ENCODE results near the gene SCLY. TPM values are rescaled to one million over a fixed set of nuclear protein-coding genes. Genes with fewer than 3 reads are reported as not detected.

SCLY gene
- total RNA-seq, 1 experiment from 2014 or later = 28.7 TPM

- Histone ChIP-seq H2AFZ (ENCODE audit: low read depth, low read length, poor library complexity, severe bottlenecking) (no peak overlapping the region), H3K9me2 (ENCODE audit: insufficient read depth) (no peaks in the 10 kb centered on the region), H3K27ac (ENCODE audit: low read depth, low read length) (no peak overlapping the region), H3K4me1 (ENCODE audit: control insufficient read depth in 1 of 2, insufficient read depth in 2 of 2, low read length in 2 of 2) (peaks cover 7 to 31% of the 10 kb centered on the region in 2 experiments), H4K20me1 (ENCODE audit: insufficient read depth) (no peaks in the 10 kb centered on the region), H3K4me2 (ENCODE audit: low read length) (no peak overlapping the region), H3K27me3 (ENCODE audit: insufficient read depth, low read length) (no peaks in the 10 kb centered on the region), H3K79me2 (ENCODE audit: insufficient read depth, low read length) (no peaks in the 10 kb centered on the region), H3K9ac (ENCODE audit: low read length) (no peak overlapping the region), H3K9me3 (ENCODE audit: control insufficient read depth in 1 of 2, insufficient read depth in 1 of 2, low read depth in 1 of 2, low read length in 2 of 2) (no peaks in the 10 kb centered on the region), H3K36me3 (ENCODE audit: control insufficient read depth in 1 of 2, insufficient read depth in 2 of 2, low read length in 2 of 2) (no peaks in the 10 kb centered on the region), H3K4me3 (replicated peaks in 1 of 2; ENCODE audit: low read depth in 1 of 2, low read length in 2 of 2) (no peak overlapping the region)
- ChIA-PET POLR2A (no interaction called here), RAD21 (ENCODE audit: low non-redundant PET in 1 of 2, low total read pairs in 2 of 2, uncharacterized antibody in 2 of 2, unreplicated experiment in 2 of 2) (no interaction called here), CTCF (interaction anchor here (1.2 kb wide), 1 partner anchor 114 kb away, joined by 3 read pairs; no protein-coding TSS in a partner anchor)
- no peak for DNase-seq (ENCODE audit: low read depth, low spot score)
- intact Hi-C loops (cut with micrococcal nuclease) = no loop called here
- no TSS peak for BruUV-seq (replicated peaks)
- no peak for ATAC-seq
- TF ChIP-seq FOSL1 (IDR thresholded peaks at IDR 0.05; ENCODE audit: low read depth) = no peak
- TF ChIP-seq, protein P1, sequence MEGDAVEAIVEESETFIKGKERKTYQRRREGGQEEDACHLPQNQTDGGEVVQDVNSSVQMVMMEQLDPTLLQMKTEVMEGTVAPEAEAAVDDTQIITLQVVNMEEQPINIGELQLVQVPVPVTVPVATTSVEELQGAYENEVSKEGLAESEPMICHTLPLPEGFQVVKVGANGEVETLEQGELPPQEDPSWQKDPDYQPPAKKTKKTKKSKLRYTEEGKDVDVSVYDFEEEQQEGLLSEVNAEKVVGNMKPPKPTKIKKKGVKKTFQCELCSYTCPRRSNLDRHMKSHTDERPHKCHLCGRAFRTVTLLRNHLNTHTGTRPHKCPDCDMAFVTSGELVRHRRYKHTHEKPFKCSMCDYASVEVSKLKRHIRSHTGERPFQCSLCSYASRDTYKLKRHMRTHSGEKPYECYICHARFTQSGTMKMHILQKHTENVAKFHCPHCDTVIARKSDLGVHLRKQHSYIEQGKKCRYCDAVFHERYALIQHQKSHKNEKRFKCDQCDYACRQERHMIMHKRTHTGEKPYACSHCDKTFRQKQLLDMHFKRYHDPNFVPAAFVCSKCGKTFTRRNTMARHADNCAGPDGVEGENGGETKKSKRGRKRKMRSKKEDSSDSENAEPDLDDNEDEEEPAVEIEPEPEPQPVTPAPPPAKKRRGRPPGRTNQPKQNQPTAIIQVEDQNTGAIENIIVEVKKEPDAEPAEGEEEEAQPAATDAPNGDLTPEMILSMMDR (IDR thresholded peaks at IDR 0.05 in 2 of 3, conservative IDR thresholded peaks at IDR 0.05 in 1 of 3; ENCODE audit: borderline replicate concordance in 1 of 3, insufficient read depth in 1 of 3, low read depth in 2 of 3, low read length in 2 of 3) = no peak
- TF ChIP-seq TCF7L2 (IDR thresholded peaks at IDR 0.05; ENCODE audit: borderline replicate concordance, extremely low read depth, insufficient read depth, insufficient read length) = no peak
- TF ChIP-seq CBX3 (IDR thresholded peaks at IDR 0.05; ENCODE audit: low read depth) = no peak
- TF ChIP-seq RAD21 (IDR thresholded peaks at IDR 0.05; ENCODE audit: low read depth) = no peak
- no peak for TF ChIP-seq ZFX (IDR thresholded peaks at IDR 0.05)
These were observed 88.2 kb downstream of the SCLY start for GRCh38 chr2:238148981-238149380.

Other genes with a start within 250 kb of the SCLY start
- 23.4 TPM for gene RAMP1, start 201.4 kb upstream of the SCLY start, total RNA-seq (2021; ENCODE audit: unreplicated experiment)
- gene UBE2F, start 94.0 kb upstream of the SCLY start, total RNA-seq (2021; ENCODE audit: unreplicated experiment) = 32.8 TPM
- gene ESPNL, start 39.3 kb downstream of the SCLY start, total RNA-seq (2021; ENCODE audit: unreplicated experiment) = 0.22 TPM
- 0.61 TPM for gene KLHL30, start 77.7 kb downstream of the SCLY start, total RNA-seq (2021; ENCODE audit: unreplicated experiment)
- 17.3 TPM for gene ERFE, start 98.0 kb downstream of the SCLY start, total RNA-seq (2021; ENCODE audit: unreplicated experiment)
- gene ILKAP, start 142.7 kb downstream of the SCLY start, total RNA-seq (2021; ENCODE audit: unreplicated experiment) = 53.4 TPM
- gene HES6, start 179.0 kb downstream of the SCLY start, total RNA-seq (2021; ENCODE audit: unreplicated experiment) = 47.8 TPM
- 18.7 TPM for gene PER2, start 227.6 kb downstream of the SCLY start, total RNA-seq (2021; ENCODE audit: unreplicated experiment)